ENCODE results near the gene TMEM187.
A peak's percentile ranks its signal among the peaks of the same experiment; 100 is the strongest.

DNA sequence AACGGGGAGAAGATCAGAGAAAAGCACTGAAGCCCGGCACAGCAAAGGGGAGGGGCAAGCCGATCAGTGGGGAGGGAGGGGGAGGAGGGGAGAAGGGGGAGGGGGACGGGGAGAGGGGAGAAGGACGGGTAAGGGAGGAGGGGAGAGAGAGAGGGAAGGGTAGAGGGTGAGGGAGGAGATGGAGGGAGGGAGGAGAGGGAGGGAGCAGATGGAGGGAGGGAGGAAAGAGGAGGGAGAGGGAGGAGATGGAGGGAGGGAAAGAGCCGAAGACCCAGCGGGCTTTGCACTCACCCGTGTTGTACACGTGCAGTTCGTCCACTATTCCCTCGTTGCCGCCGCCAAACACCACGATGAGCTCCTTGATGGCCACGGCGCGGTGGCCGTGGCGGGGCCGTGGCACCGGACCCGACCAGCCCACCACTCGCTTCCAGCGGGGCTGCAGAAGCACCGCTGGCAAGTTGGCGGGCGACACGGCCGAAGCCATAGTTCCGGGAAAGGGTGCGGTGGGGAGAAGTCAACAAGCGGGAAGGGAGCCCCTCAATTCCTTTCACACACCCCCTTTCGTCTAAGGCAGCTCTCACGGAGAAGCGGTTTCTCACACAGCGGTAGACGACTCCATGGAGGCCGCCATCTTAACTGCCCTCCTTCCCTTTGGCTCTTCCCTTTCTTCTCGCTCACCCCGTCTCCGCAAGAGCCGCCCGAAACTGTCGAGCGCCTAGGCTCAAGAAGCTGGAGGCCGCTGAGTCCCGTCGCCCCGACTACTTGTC lies 2.0 kb upstream of the TMEM187 start:
- TF ChIP-seq, protein P1, sequence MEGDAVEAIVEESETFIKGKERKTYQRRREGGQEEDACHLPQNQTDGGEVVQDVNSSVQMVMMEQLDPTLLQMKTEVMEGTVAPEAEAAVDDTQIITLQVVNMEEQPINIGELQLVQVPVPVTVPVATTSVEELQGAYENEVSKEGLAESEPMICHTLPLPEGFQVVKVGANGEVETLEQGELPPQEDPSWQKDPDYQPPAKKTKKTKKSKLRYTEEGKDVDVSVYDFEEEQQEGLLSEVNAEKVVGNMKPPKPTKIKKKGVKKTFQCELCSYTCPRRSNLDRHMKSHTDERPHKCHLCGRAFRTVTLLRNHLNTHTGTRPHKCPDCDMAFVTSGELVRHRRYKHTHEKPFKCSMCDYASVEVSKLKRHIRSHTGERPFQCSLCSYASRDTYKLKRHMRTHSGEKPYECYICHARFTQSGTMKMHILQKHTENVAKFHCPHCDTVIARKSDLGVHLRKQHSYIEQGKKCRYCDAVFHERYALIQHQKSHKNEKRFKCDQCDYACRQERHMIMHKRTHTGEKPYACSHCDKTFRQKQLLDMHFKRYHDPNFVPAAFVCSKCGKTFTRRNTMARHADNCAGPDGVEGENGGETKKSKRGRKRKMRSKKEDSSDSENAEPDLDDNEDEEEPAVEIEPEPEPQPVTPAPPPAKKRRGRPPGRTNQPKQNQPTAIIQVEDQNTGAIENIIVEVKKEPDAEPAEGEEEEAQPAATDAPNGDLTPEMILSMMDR (conservative IDR thresholded peaks at IDR 0.05; ENCODE audit: low read depth, low read length), result no peak
- TF ChIP-seq MAZ (IDR thresholded peaks at IDR 0.05; ENCODE audit: borderline replicate concordance, low read depth, low read length) (peak; percentile 71; the same call in 1 of the 2 replicates), POLR2A (IDR thresholded peaks at IDR 0.05; ENCODE audit: low read depth, low read length) (no peak), USF2 (IDR thresholded peaks at IDR 0.05; ENCODE audit: low read depth, low read length) (no peak), BHLHE40 (IDR thresholded peaks at IDR 0.05; ENCODE audit: low read depth, low read length) (no peak), CEBPB (IDR thresholded peaks at IDR 0.05; ENCODE audit: low read depth, low read length) (no peak), RCOR1 (IDR thresholded peaks at IDR 0.05; ENCODE audit: insufficient replicate concordance, low read length) (no peak), RAD21 (IDR thresholded peaks at IDR 0.05; ENCODE audit: low read length) (no peak), SMC3 (IDR thresholded peaks at IDR 0.05; ENCODE audit: low read depth, low read length) (no peak)

Measured in IMR-90 (cell line).